ENCODE data around the gene TMEM247. TPM values are rescaled to one million over a fixed set of nuclear protein-coding genes. Genes with fewer than 3 reads are reported as not detected.

TMEM247 gene
- total RNA-seq, 1 experiment from 2014 or later, result not detected

GRCh38 chr2:46493241-46493970 is 14.0 kb downstream of the TMEM247 start:
- no peaks in the 10 kb centered on the region for H3K27me3 ChIP-seq (replicated peaks; ENCODE audit: control insufficient read depth, insufficient read depth, low read length)
- no TSS peak for BruUV-seq (replicated peaks)

DNA sequence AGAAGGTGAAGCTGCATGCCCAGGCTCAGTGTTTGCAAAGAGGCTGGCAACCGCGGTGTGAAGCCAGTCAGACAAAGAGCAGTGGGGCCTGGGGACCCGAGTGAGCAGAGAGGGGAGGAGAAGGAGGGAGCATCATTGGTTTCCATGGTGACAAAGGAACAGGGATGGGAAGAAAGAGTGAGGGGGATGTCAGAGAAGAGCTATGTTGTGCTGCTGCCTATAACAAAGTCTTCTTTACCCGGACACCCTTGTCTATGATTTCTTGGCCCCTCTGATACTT is 14.5 kb downstream of the TMEM247 start:
- intact Hi-C loops (cut with micrococcal nuclease; ENCODE audit: unreplicated experiment), result no loop called here
- Histone ChIP-seq H3K9me3 (no peaks in the 10 kb centered on the region), H3K36me3 (ENCODE audit: control insufficient read depth, insufficient read depth, low read length) (no peaks in the 10 kb centered on the region), H3K4me1 (no peaks in the 10 kb centered on the region), H3K27me3 (replicated peaks; ENCODE audit: control insufficient read depth, insufficient read depth, low read length) (no peaks in the 10 kb centered on the region), H3K4me3 (ENCODE audit: low read depth, low read length) (no peak overlapping the region)
- no peak for TF ChIP-seq CTCF (IDR thresholded peaks at IDR 0.05; ENCODE audit: insufficient read depth in 1 of 2, low read depth in 1 of 2, low read length in 1 of 2, severe bottlenecking in 1 of 2, unreplicated experiment in 1 of 2)
- H3K4me1 Mint-ChIP-seq (ENCODE audit: low read depth, unreplicated experiment), result no peaks in the 10 kb centered on the region
- peak in 1 of 2 experiments; percentile 12 for DNase-seq
- peaks cover 11% of the 10 kb centered on the region for H3K27me3 Mint-ChIP-seq (ENCODE audit: insufficient read depth, unreplicated experiment)
- BruUV-seq (replicated peaks), result no TSS peak
- no peak overlapping the region for H3K4me3 Mint-ChIP-seq (ENCODE audit: unreplicated experiment)
- POLR2A ChIA-PET, result no interaction called here
- H3K27ac Mint-ChIP-seq (ENCODE audit: unreplicated experiment), result no peak overlapping the region
- no peaks in the 10 kb centered on the region for H3K36me3 Mint-ChIP-seq (ENCODE audit: insufficient read depth, unreplicated experiment)
- CTCF ChIA-PET, result no interaction called here
- no peaks in the 10 kb centered on the region for H3K9me3 Mint-ChIP-seq (ENCODE audit: unreplicated experiment)

More at GRCh38 chr2:46493241-46493970, 14.0 kb downstream of the TMEM247 start:
- Mint-ChIP-seq H3K27ac (ENCODE audit: unreplicated experiment) (no peak overlapping the region), H3K27me3 (ENCODE audit: insufficient read depth, unreplicated experiment) (peaks cover 6% of the 10 kb centered on the region), H3K4me1 (ENCODE audit: low read depth, unreplicated experiment) (no peaks in the 10 kb centered on the region), H3K4me3 (ENCODE audit: unreplicated experiment) (no peak overlapping the region), H3K36me3 (ENCODE audit: insufficient read depth, unreplicated experiment) (no peaks in the 10 kb centered on the region), H3K9me3 (ENCODE audit: unreplicated experiment) (no peaks in the 10 kb centered on the region)
- no peak for TF ChIP-seq CTCF (IDR thresholded peaks at IDR 0.05; ENCODE audit: insufficient read depth in 1 of 2, low read depth in 1 of 2, low read length in 1 of 2, severe bottlenecking in 1 of 2, unreplicated experiment in 1 of 2)
- Histone ChIP-seq H3K9me3 (no peaks in the 10 kb centered on the region), H3K4me1 (no peaks in the 10 kb centered on the region), H3K36me3 (ENCODE audit: control insufficient read depth, insufficient read depth, low read length) (no peaks in the 10 kb centered on the region), H3K4me3 (ENCODE audit: low read depth, low read length) (no peak overlapping the region)
- POLR2A ChIA-PET, result no interaction called here
- no peak for DNase-seq
- intact Hi-C loops (cut with micrococcal nuclease; ENCODE audit: unreplicated experiment), result no loop called here
- CTCF ChIA-PET, result no interaction called here

GRCh38 chr2:46494596-46494995 is 15.2 kb downstream of the TMEM247 start:
- H3K9me3 ChIP-seq, result no peaks in the 10 kb centered on the region
- no peaks in the 10 kb centered on the region for H3K36me3 ChIP-seq (ENCODE audit: control insufficient read depth, insufficient read depth, low read length)
- H3K4me1 ChIP-seq, result no peaks in the 10 kb centered on the region
- no peak for DNase-seq
- H3K4me1 Mint-ChIP-seq (ENCODE audit: low read depth, unreplicated experiment), result no peaks in the 10 kb centered on the region
- intact Hi-C loops (cut with micrococcal nuclease; ENCODE audit: unreplicated experiment), result no loop called here
- H3K9me3 Mint-ChIP-seq (ENCODE audit: unreplicated experiment), result no peaks in the 10 kb centered on the region
- TF ChIP-seq CTCF (IDR thresholded peaks at IDR 0.05; ENCODE audit: insufficient read depth in 1 of 2, low read depth in 1 of 2, low read length in 1 of 2, severe bottlenecking in 1 of 2, unreplicated experiment in 1 of 2), result no peak
- H3K27me3 Mint-ChIP-seq (ENCODE audit: insufficient read depth, unreplicated experiment), result peaks cover 12% of the 10 kb centered on the region
- H3K27me3 ChIP-seq (replicated peaks; ENCODE audit: control insufficient read depth, insufficient read depth, low read length), result no peaks in the 10 kb centered on the region
- no peaks in the 10 kb centered on the region for H3K36me3 Mint-ChIP-seq (ENCODE audit: insufficient read depth, unreplicated experiment)
- no peak overlapping the region for H3K4me3 Mint-ChIP-seq (ENCODE audit: unreplicated experiment)
- BruUV-seq (replicated peaks), result no TSS peak
- ChIA-PET CTCF (interaction anchor here (0.6 kb wide), 1 partner anchor 434 kb away, joined by 5 read pairs; no protein-coding TSS in a partner anchor), POLR2A (no interaction called here)
- H3K4me3 ChIP-seq (ENCODE audit: low read depth, low read length), result no peak overlapping the region
- no peak overlapping the region for H3K27ac Mint-ChIP-seq (ENCODE audit: unreplicated experiment)

Measured in Caco-2 (cell line).